ENCODE measurements around the gene TOB2.

GRCh38 chr22:41458161-41458728, 11.6 kb upstream of the TOB2 start:
- TF ChIP-seq CTCF (IDR thresholded peaks at IDR 0.05): no peak
- TF ChIP-seq POLR2A (IDR thresholded peaks at IDR 0.05): no peak
